HepG2 (cell line): ENCODE data around the gene SAMD4B. TPM values are rescaled to one million over a fixed set of nuclear protein-coding genes. Genes with fewer than 3 reads are reported as not detected.

Experiments used
- ARNT ChIP-seq: fragments of 450-650 bp; IDR thresholded peaks from 2 replicates; pipeline ENCODE4 v1.6.1; 2017
- ETV6 ChIP-seq: sonication (generic); formaldehyde crosslinking; conservative IDR thresholded peaks from 2 replicates; pipeline ENCODE4 v1.4.0; 2020; ENCODE audit warnings: missing genetic modification reagents
- FOXP1 ChIP-seq, 2 experiments: fragments of 450-650 bp in 1 of 2; IDR thresholded peaks; 2 replicates each; pipeline ENCODE4 v1.6.1; 2017 to 2018; ENCODE audit warnings: antibody characterized with exemption in 1 of 2
- GATAD1 ChIP-seq: IDR thresholded peaks from 2 replicates; pipeline ENCODE4 v1.6.1; 2016; ENCODE audit warnings: missing genetic modification reagents, missing compliant biosample characterization
- GLI4 ChIP-seq: sonication (generic); formaldehyde crosslinking; IDR thresholded peaks from 2 replicates; pipeline ENCODE4 v1.5.1; 2020; ENCODE audit warnings: missing genetic modification reagents, mild to moderate bottlenecking, moderate library complexity, borderline replicate concordance
- GTF2F1 ChIP-seq: fragments of 150-350 bp; IDR thresholded peaks from 2 replicates; pipeline ENCODE4 v1.6.1; 2014; ENCODE audit warnings: low read length
- KAT7 ChIP-seq: IDR thresholded peaks from 2 replicates; pipeline ENCODE4 v1.6.1; 2018; ENCODE audit warnings: borderline replicate concordance, missing compliant biosample characterization
- NCOA1 ChIP-seq: sonication (generic); formaldehyde crosslinking; IDR thresholded peaks from 2 replicates; pipeline ENCODE4 v1.9.0; 2021; ENCODE audit warnings: missing genetic modification reagents
- NFE2L1 ChIP-seq: sonication (generic); formaldehyde crosslinking; IDR thresholded peaks from 2 replicates; pipeline ENCODE4 v1.4.0; 2020; ENCODE audit warnings: missing genetic modification reagents, mild to moderate bottlenecking, borderline replicate concordance
- PAWR ChIP-seq: sonication (generic); formaldehyde crosslinking; IDR thresholded peaks from 2 replicates; pipeline ENCODE4 v1.4.0; 2020; ENCODE audit warnings: missing genetic modification reagents, mild to moderate bottlenecking, borderline replicate concordance
- PCBP2 ChIP-seq: fragments of 200-400 bp; formaldehyde crosslinking; optimal IDR thresholded peaks from 2 replicates; pipeline ENCODE3; 2018; ENCODE audit warnings: low read length, low read depth; ENCODE audit not compliant: poor library complexity, severe bottlenecking
- PHF5A ChIP-seq: IDR thresholded peaks from one replicate; pipeline ENCODE4 v1.6.1; 2018; ENCODE audit warnings: low read depth, missing genetic modification reagents; ENCODE audit not compliant: unreplicated experiment
- POLR2A ChIP-seq, 2 experiments: IDR thresholded peaks; 2 replicates each; pipeline ENCODE4 v1.6.1; 2011; ENCODE audit warnings: low read depth in 2 of 2, low read length in 2 of 2, mild to moderate bottlenecking in 1 of 2, moderate library complexity in 1 of 2; ENCODE audit not compliant: insufficient read depth in 1 of 2
- SMC3 ChIP-seq: IDR thresholded peaks from 2 replicates; pipeline ENCODE4 v1.6.1; 2011; ENCODE audit warnings: low read length, improper control_type of control experiment
- WIZ ChIP-seq: sonication (generic); formaldehyde crosslinking; IDR thresholded peaks from 2 replicates; pipeline ENCODE4 v1.5.1; 2020; ENCODE audit warnings: mild to moderate bottlenecking, missing genetic modification reagents
- ZBTB2 ChIP-seq: sonication (generic); formaldehyde crosslinking; IDR thresholded peaks from 2 replicates; pipeline ENCODE4 v1.8.0; 2022; ENCODE audit warnings: low read depth, missing genetic modification reagents
- ZBTB3 ChIP-seq: sonication (generic); formaldehyde crosslinking; IDR thresholded peaks from 2 replicates; pipeline ENCODE4 v1.4.0; 2020; ENCODE audit warnings: low read depth, mild to moderate bottlenecking, moderate library complexity, missing genetic modification reagents, borderline replicate concordance
- ZBTB42 ChIP-seq: sonication (generic); formaldehyde crosslinking; IDR thresholded peaks from 2 replicates; pipeline ENCODE4 v1.5.0; 2020; ENCODE audit warnings: mild to moderate bottlenecking, missing genetic modification reagents
- ZC3H4 ChIP-seq: sonication (generic); formaldehyde crosslinking; IDR thresholded peaks from 2 replicates; pipeline ENCODE4 v1.4.0; 2020; ENCODE audit warnings: missing genetic modification reagents, borderline replicate concordance
- ZMAT3 ChIP-seq: sonication (generic); formaldehyde crosslinking; conservative IDR thresholded peaks from 2 replicates; pipeline ENCODE4 v1.7.0; 2021; ENCODE audit warnings: missing genetic modification reagents
- ZNF331 ChIP-seq: sonication (generic); formaldehyde crosslinking; IDR thresholded peaks from 2 replicates; pipeline ENCODE4 v1.4.0; 2020; ENCODE audit warnings: missing genetic modification reagents
- ZNF432 ChIP-seq: sonication (generic); formaldehyde crosslinking; IDR thresholded peaks from 2 replicates; pipeline ENCODE4 v1.5.0; 2020; ENCODE audit warnings: missing genetic modification reagents, mild to moderate bottlenecking, borderline replicate concordance
- ZNF451 ChIP-seq: sonication (generic); formaldehyde crosslinking; IDR thresholded peaks from 2 replicates; pipeline ENCODE4 v1.5.0; 2020; ENCODE audit warnings: mild to moderate bottlenecking, missing genetic modification reagents
- ZNF644 ChIP-seq: IDR thresholded peaks from 2 replicates; pipeline ENCODE4 v1.6.1; 2016; ENCODE audit warnings: low read depth
- ZNF674 ChIP-seq: sonication (generic); formaldehyde crosslinking; IDR thresholded peaks from 2 replicates; pipeline ENCODE4 v1.5.0; 2020; ENCODE audit warnings: low read depth, mild to moderate bottlenecking, missing genetic modification reagents
- ZNF878 ChIP-seq: sonication (generic); formaldehyde crosslinking; IDR thresholded peaks from 2 replicates; pipeline ENCODE4 v1.8.1; 2023; ENCODE audit warnings: mild to moderate bottlenecking, missing genetic modification reagents, moderate library complexity
- polyA plus RNA-seq, 8 experiments: library from polyadenylated mRNA; depleted of rRNA in 3 of 8; stranded (reverse) in 7 of 8; unstranded in 1 of 8; fragments of >200 nt; fragmentation: Illumina TruSeq in 4 of 8; extraction: Trizol in 4 of 8; gene quantifications; 2 replicates each; pipeline versions ENCODE4 v1.2.1 to v1.2.3, GENCODE V29; 2011 to 2016; ENCODE audit warnings: low read depth in 4 of 8, missing spikeins in 1 of 8, mixed read lengths in 1 of 8; ENCODE audit not compliant: insufficient read depth in 1 of 8
- total RNA-seq, 5 experiments: library from RNA; depleted of rRNA; stranded (reverse); fragments of >200 nt; fragmentation: Illumina TruSeq; extraction: Trizol; gene quantifications; 2 replicates each; pipeline ENCODE4 v1.2.3, GENCODE V29; 2016; ENCODE audit warnings: low read depth in 1 of 5
- TF ChIP-seq, protein P1 (sequence below): sonication (generic); formaldehyde crosslinking; IDR thresholded peaks from 2 replicates; pipeline ENCODE4 v1.5.1; 2020; ENCODE audit warnings: missing genetic modification reagents, mild to moderate bottlenecking, borderline replicate concordance
- TF ChIP-seq, protein P2 (sequence below): sonication (generic); formaldehyde crosslinking; IDR thresholded peaks from 2 replicates; pipeline ENCODE4 v1.4.0; 2020; ENCODE audit warnings: mild to moderate bottlenecking, low read depth, missing genetic modification reagents

SAMD4B gene
- total and polyA plus RNA-seq, 2 of the 13 experiments (the other 11 are each of a cell fraction or from before 2014, with no cell fraction given): 26.0 to 31.8 TPM

GRCh38 chr19:39410017-39410830, 68.0 kb downstream of the SAMD4B start (continued):
- TF ChIP-seq GLI4 (CRISPR knock-in tag): no peak
- TF ChIP-seq NCOA1 (CRISPR knock-in tag): no peak
- peak; percentile 3; the same call in 1 of the 2 replicates for TF ChIP-seq FOXP1 (IDR thresholded peaks at IDR 0.05)
- TF ChIP-seq FOXP1 (CRISPR knock-in tag; IDR thresholded peaks at IDR 0.05): no peak
- TF ChIP-seq ARNT: no peak
- peak; percentile 73 for TF ChIP-seq PCBP2
- no peak for TF ChIP-seq GTF2F1
- TF ChIP-seq PAWR (CRISPR knock-in tag): no peak
- TF ChIP-seq PHF5A (CRISPR knock-in tag): no peak
- no peak for TF ChIP-seq WIZ (CRISPR knock-in tag)
- TF ChIP-seq SMC3: no peak
- TF ChIP-seq ZBTB2: no peak; the same call in 1 of the 2 replicates
- peak; percentile 21 to 51; a peak in 2 of 4 replicates for TF ChIP-seq POLR2A (IDR thresholded peaks at IDR 0.05; ENCODE audit: insufficient read depth in 1 of 2, low read depth in 2 of 2, low read length in 2 of 2)
- TF ChIP-seq, protein P1, sequence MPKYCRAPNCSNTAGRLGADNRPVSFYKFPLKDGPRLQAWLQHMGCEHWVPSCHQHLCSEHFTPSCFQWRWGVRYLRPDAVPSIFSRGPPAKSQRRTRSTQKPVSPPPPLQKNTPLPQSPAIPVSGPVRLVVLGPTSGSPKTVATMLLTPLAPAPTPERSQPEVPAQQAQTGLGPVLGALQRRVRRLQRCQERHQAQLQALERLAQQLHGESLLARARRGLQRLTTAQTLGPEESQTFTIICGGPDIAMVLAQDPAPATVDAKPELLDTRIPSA (CRISPR knock-in tag): no peak
- no peak for TF ChIP-seq ZNF674
- TF ChIP-seq GATAD1 (CRISPR knock-in tag): 0 out of 2 replicates have a peak, but pooled peaks have one; percentile 11
- no peak for TF ChIP-seq ZNF331 (CRISPR knock-in tag)
- no peak for TF ChIP-seq NFE2L1 (CRISPR knock-in tag)
- TF ChIP-seq ZNF451: no peak
- TF ChIP-seq KAT7 (CRISPR knock-in tag): peak; percentile 91; the same call in 1 of the 2 replicates
- TF ChIP-seq ZBTB42: no peak
- no peak for TF ChIP-seq ZNF644
- TF ChIP-seq ZNF878 (CRISPR knock-in tag): no peak
- TF ChIP-seq ZMAT3 (CRISPR knock-in tag): no peak
- 0 out of 2 replicates have a peak, but pooled peaks have one; percentile 45 for TF ChIP-seq ZBTB3 (CRISPR knock-in tag)
- TF ChIP-seq ETV6: 0 out of 2 replicates have a peak, but pooled peaks have one; percentile 39
- 0 out of 2 replicates have a peak, but pooled peaks have one; percentile 16 for TF ChIP-seq ZC3H4 (CRISPR knock-in tag)
- TF ChIP-seq ZNF432 (CRISPR knock-in tag): no peak
- TF ChIP-seq, protein P2, sequence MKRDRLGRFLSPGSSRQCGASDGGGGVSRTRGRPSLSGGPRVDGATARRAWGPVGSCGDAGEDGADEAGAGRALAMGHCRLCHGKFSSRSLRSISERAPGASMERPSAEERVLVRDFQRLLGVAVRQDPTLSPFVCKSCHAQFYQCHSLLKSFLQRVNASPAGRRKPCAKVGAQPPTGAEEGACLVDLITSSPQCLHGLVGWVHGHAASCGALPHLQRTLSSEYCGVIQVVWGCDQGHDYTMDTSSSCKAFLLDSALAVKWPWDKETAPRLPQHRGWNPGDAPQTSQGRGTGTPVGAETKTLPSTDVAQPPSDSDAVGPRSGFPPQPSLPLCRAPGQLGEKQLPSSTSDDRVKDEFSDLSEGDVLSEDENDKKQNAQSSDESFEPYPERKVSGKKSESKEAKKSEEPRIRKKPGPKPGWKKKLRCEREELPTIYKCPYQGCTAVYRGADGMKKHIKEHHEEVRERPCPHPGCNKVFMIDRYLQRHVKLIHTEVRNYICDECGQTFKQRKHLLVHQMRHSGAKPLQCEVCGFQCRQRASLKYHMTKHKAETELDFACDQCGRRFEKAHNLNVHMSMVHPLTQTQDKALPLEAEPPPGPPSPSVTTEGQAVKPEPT (CRISPR knock-in tag): 0 out of 2 replicates have a peak, but pooled peaks have one; percentile 40
